ENCODE measurements around the gene KIF15.
A peak's percentile ranks its signal among the peaks of the same experiment; 100 is the strongest.
"Not testable (repeated sequence)": the region's sequence is repeated elsewhere in the genome, so short reads cannot be mapped to it uniquely, and the experiment has no call there.

KIF15 gene

GRCh38 chr3:44835684-44836083, 74.1 kb downstream of the KIF15 start:
- no peak overlapping the region for H3K4me3 ChIP-seq (ENCODE audit: control insufficient read depth, low read depth, low read length)
- no peak for DNase-seq (ENCODE audit: low read depth)
- no peak for TF ChIP-seq CTCF (conservative IDR thresholded peaks at IDR 0.05; ENCODE audit: control insufficient read depth, insufficient read depth, low read depth, low read length)

DNA sequence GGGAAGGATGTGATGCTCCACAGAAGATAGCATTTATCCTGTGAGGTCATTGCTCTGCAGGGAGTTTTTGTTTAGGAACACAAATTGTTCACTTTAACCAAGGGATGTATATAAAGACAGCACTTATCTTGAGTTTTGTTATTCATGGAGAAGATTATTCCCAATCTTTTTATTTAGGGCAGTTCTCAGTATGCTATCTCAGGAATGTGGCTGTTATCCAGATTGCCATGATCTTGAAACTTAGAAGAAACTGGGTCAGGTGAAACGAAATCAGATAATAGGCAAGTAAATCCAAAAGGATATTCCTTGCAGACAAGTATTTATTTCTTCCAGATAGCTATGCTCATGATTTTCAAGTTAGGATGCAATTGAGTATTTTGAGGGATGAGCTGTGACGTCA, 80.8 kb downstream of the KIF15 start:
- no peak overlapping the region for H3K4me3 ChIP-seq (ENCODE audit: control insufficient read depth, low read depth, low read length)
- no peak for DNase-seq (ENCODE audit: low read depth)
- no peak for TF ChIP-seq CTCF (conservative IDR thresholded peaks at IDR 0.05; ENCODE audit: control insufficient read depth, insufficient read depth, low read depth, low read length)

GRCh38 chr3:44845528-44846520, 84.2 kb downstream of the KIF15 start:
- DNase-seq (ENCODE audit: low read depth): peak; percentile 21
- TF ChIP-seq CTCF (conservative IDR thresholded peaks at IDR 0.05; ENCODE audit: control insufficient read depth, insufficient read depth, low read depth, low read length): no peak
- H3K4me3 ChIP-seq (ENCODE audit: control insufficient read depth, low read depth, low read length): no peak overlapping the region

DNA sequence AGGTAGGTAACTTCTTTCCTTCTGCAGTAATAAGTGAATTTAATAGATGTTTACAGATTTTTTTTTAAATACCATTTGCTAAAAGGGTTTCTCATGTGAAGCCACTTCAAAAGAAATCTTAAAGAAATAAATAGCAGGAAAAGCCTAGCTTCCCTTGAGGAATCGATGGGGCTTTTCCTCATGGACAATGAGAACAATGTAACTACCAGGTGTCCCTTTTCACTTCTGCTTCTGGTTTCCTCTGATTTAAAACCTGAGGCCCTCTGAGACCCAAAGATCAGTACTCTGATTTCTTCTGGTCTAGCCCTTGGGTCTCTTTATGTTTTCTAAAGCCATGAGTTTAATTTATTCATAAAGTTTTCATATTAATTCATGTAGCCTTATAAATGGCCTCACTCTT, 87.0 kb downstream of the KIF15 start:
- H3K4me3 ChIP-seq (ENCODE audit: control insufficient read depth, low read depth, low read length): no peak overlapping the region
- no peak for TF ChIP-seq CTCF (conservative IDR thresholded peaks at IDR 0.05; ENCODE audit: control insufficient read depth, insufficient read depth, low read depth, low read length)
- no peak for DNase-seq (ENCODE audit: low read depth)

- not testable (repeated sequence) for DNase-seq (ENCODE audit: low read depth); H3K4me3 ChIP-seq (ENCODE audit: control insufficient read depth, low read depth, low read length)
Measured at GRCh38 chr3:44856663-44857062, 95.1 kb downstream of the KIF15 start.

GRCh38 chr3:44860117-44860516, 98.5 kb downstream of the KIF15 start:
- no peak overlapping the region for H3K4me3 ChIP-seq (ENCODE audit: control insufficient read depth, low read depth, low read length)
- no peak for DNase-seq (ENCODE audit: low read depth)
- TF ChIP-seq CTCF (conservative IDR thresholded peaks at IDR 0.05; ENCODE audit: control insufficient read depth, insufficient read depth, low read depth, low read length): no peak

- peak; percentile 90 for DNase-seq (ENCODE audit: low read depth)
- peak within 1 kb of the TSS; percentile 61 for H3K4me3 ChIP-seq (ENCODE audit: control insufficient read depth, low read depth, low read length)
- TF ChIP-seq CTCF (conservative IDR thresholded peaks at IDR 0.05; ENCODE audit: control insufficient read depth, insufficient read depth, low read depth, low read length): peak; percentile 27
Measured at GRCh38 chr3:44861412-44862225, 100.0 kb downstream of the KIF15 start, which contains the start of gene TMEM42. Gene TMEM42 (plus strand): TSS chr3:44861912. CDS start chr3:44861925, 13 bp downstream.

All from fibroblast of mammary gland (primary cell).